Measurements from ENCODE around the gene HMGCL.
"Not testable (repeated sequence)": the region's sequence is repeated elsewhere in the genome, so short reads cannot be mapped to it uniquely, and the experiment has no call there.

HMGCL gene

GRCh38 chr1:23796466-23797271 lies 28.6 kb downstream of the HMGCL start:
- no peak for TF ChIP-seq CTCF (IDR thresholded peaks at IDR 0.05; ENCODE audit: low read depth, low read length)

GRCh38 chr1:23795676-23796465 lies 29.4 kb downstream of the HMGCL start:
- H3K4me3 ChIP-seq (ENCODE audit: low read depth, low read length) = no peak overlapping the region
- no peak for TF ChIP-seq CTCF (IDR thresholded peaks at IDR 0.05; ENCODE audit: low read depth, low read length)

More at GRCh38 chr1:23796466-23797271, 28.6 kb downstream of the HMGCL start:
- H3K4me3 ChIP-seq (ENCODE audit: low read depth, low read length) = no peak overlapping the region

GRCh38 chr1:23794732-23795182 lies 30.5 kb downstream of the HMGCL start:
- not testable (repeated sequence) for H3K4me3 ChIP-seq (ENCODE audit: low read depth, low read length)

GRCh38 chr1:23793861-23794731 lies 31.1 kb downstream of the HMGCL start:
- TF ChIP-seq CTCF (IDR thresholded peaks at IDR 0.05; ENCODE audit: low read depth, low read length) = no peak
- H3K4me3 ChIP-seq (ENCODE audit: low read depth, low read length) = no peak overlapping the region

GRCh38 chr1:23793018-23793781 lies 32.0 kb downstream of the HMGCL start:
- H3K4me3 ChIP-seq (ENCODE audit: low read depth, low read length) = no peak overlapping the region
- no peak for TF ChIP-seq CTCF (IDR thresholded peaks at IDR 0.05; ENCODE audit: low read depth, low read length)

- no peak for TF ChIP-seq CTCF (IDR thresholded peaks at IDR 0.05; ENCODE audit: low read depth, low read length)
Measured at GRCh38 chr1:23792151-23792945, 32.9 kb downstream of the HMGCL start.

More at GRCh38 chr1:23792151-23792945, 32.9 kb downstream of the HMGCL start:
- H3K4me3 ChIP-seq (ENCODE audit: low read depth, low read length) = peak overlapping the region; percentile 97
